HG03442 (cell line): ENCODE measurements around the gene CENPP.

ENCODE experiments used
- ATAC-seq: cut with Tn5 transposase; IDR thresholded peaks from one replicate; pipeline ENCODE4 v1.9.1; 2021; ENCODE audit warnings: mild to moderate bottlenecking, moderate library complexity; ENCODE audit not compliant: unreplicated experiment

The CENPP gene

GRCh38 chr9:92325269-92325990 lies at the start of gene CENPP, which contains the start of gene NOL8:
Gene CENPP (plus strand): TSS chr9:92325953.
Gene NOL8 (minus strand): TSS chr9:92325350. CDS start chr9:92324161, 1,189 bp downstream.
- ATAC-seq: peak; percentile 85

GRCh38 chr9:92276331-92277032 lies 49.3 kb upstream of the CENPP start:
- ATAC-seq: no peak

- ATAC-seq: no peak
Observed at GRCh38 chr9:92278110-92278509, 47.6 kb upstream of the CENPP start.

GRCh38 chr9:92279302-92279701 lies 46.5 kb upstream of the CENPP start:
- ATAC-seq: no peak

- no peak for ATAC-seq
Observed at GRCh38 chr9:92289708-92290390, 35.9 kb upstream of the CENPP start.

- ATAC-seq: no peak
Observed at GRCh38 chr9:92290785-92291429, 34.8 kb upstream of the CENPP start.

- no peak for ATAC-seq
Observed at GRCh38 chr9:92291577-92291976, 34.2 kb upstream of the CENPP start.

GRCh38 chr9:92292338-92293074 lies 33.2 kb upstream of the CENPP start:
- ATAC-seq: no peak

- ATAC-seq: no peak
Observed at GRCh38 chr9:92293075-92293354, 32.7 kb upstream of the CENPP start.

GRCh38 chr9:92293452-92294296 lies 32.1 kb upstream of the CENPP start, which contains the start of gene IARS1:
Gene IARS1 (minus strand): TSS chr9:92293697. CDS start chr9:92289419, 4,278 bp downstream.
- ATAC-seq: peak; percentile 94

- ATAC-seq: no peak
Observed at GRCh38 chr9:92294297-92294676, 31.5 kb upstream of the CENPP start.

GRCh38 chr9:92295240-92295790 lies 30.4 kb upstream of the CENPP start:
- no peak for ATAC-seq

GRCh38 chr9:92295827-92296258 lies 29.9 kb upstream of the CENPP start:
- ATAC-seq: no peak

GRCh38 chr9:92297611-92298010 lies 28.1 kb upstream of the CENPP start:
- no peak for ATAC-seq

GRCh38 chr9:92298036-92298435 lies 27.7 kb upstream of the CENPP start:
- no peak for ATAC-seq

GRCh38 chr9:92299116-92299515 lies 26.6 kb upstream of the CENPP start:
- no peak for ATAC-seq

- ATAC-seq: no peak
Observed at GRCh38 chr9:92300936-92301335, 24.8 kb upstream of the CENPP start.

GRCh38 chr9:92308893-92309292 lies 16.9 kb upstream of the CENPP start:
- ATAC-seq: no peak

GRCh38 chr9:92310562-92310961 lies 15.2 kb upstream of the CENPP start:
- ATAC-seq: no peak
